Activated T-helper 2 cell treated with anti-CD3 and anti-CD28 coated beads, Interferon-gamma antibody, Interleukin-2, Interleukin-4, amounts not matched to agents 10 μg/mL and 5 μg/mL and 100 μg/mL, durations not matched to agents 14 hours and 24 hours and 36 hours (primary cell): Measurements from ENCODE around the gene ATP8A1. TPM values are rescaled to one million over a fixed set of nuclear protein-coding genes. Genes with fewer than 3 reads are reported as not detected.
"Not testable (repeated sequence)": the region's sequence is repeated elsewhere in the genome, so short reads cannot be mapped to it uniquely, and the experiment has no call there.

Experiments
- DNase-seq: peaks from one replicate; pipeline ENCODE4 v3.0.0; 2021; ENCODE audit warnings: low spot score
- H3K27ac Mint-ChIP-seq: one replicate; pipeline ENCODE4 v1.8.0; 2021; ENCODE audit warnings: mixed read lengths
- H3K27me3 Mint-ChIP-seq: one replicate; pipeline ENCODE4 v1.8.0; 2021; ENCODE audit warnings: low read depth, mixed read lengths
- H3K36me3 Mint-ChIP-seq: one replicate; pipeline ENCODE4 v1.8.0; 2021; ENCODE audit warnings: low read depth, mixed read lengths
- H3K4me1 Mint-ChIP-seq: one replicate; pipeline ENCODE4 v1.8.0; 2021; ENCODE audit warnings: low read depth, mixed read lengths
- H3K4me3 Mint-ChIP-seq: one replicate; pipeline ENCODE4 v1.8.0; 2021; ENCODE audit warnings: low read depth, mild to moderate bottlenecking, moderate library complexity, mixed read lengths
- H3K9me3 Mint-ChIP-seq: one replicate; pipeline ENCODE4 v1.8.0; 2021; ENCODE audit warnings: mixed read lengths
- intact Hi-C: fragments of 100-400 bp; cut with micrococcal nuclease; formaldehyde crosslinking; loops from one replicate; pipeline ENCODE4 v1.15.1; 2023
- total RNA-seq: library from RNA; stranded (reverse); gene quantifications from 2 replicates; pipeline ENCODE4 v1.2.3, GENCODE V29; 2022

ATP8A1 gene
- 14.6 and 19.7 TPM in 2 replicates for total RNA-seq

- Mint-ChIP-seq H3K36me3 (peaks cover 23% of the 10 kb centered on the region), H3K4me3 (peak within 1 kb of the TSS; percentile 93), H3K27ac (peak within 1 kb of the TSS; percentile 95), H3K27me3 (peaks cover 4% of the 10 kb centered on the region), H3K4me1 (peaks cover 43% of the 10 kb centered on the region), H3K9me3 (peaks cover 11% of the 10 kb centered on the region)
- DNase-seq: peak; percentile 88
- intact Hi-C loops: loop anchor here (1.0 to 5.0 kb wide), 3 partner anchors 15 to 260 kb away; partner anchors contain the start of gene SHISA3
Measured at GRCh38 chr4:42656944-42657792, at the start of gene ATP8A1. ATP8A1 (minus strand) TSS chr4:42657105; CDS start chr4:42656873, 232 bp downstream.

- intact Hi-C loops: no loop called here
- H3K4me1 Mint-ChIP-seq: no peaks in the 10 kb centered on the region
- no peak for DNase-seq
- H3K36me3 Mint-ChIP-seq: no peaks in the 10 kb centered on the region
- peaks cover 5% of the 10 kb centered on the region for H3K27me3 Mint-ChIP-seq
- no peaks in the 10 kb centered on the region for H3K9me3 Mint-ChIP-seq
- no peak overlapping the region for H3K4me3 Mint-ChIP-seq
- no peak overlapping the region for H3K27ac Mint-ChIP-seq
Measured at GRCh38 chr4:42706086-42706485, 49.2 kb upstream of the ATP8A1 start.

- DNase-seq: no peak
- H3K27ac Mint-ChIP-seq: no peak overlapping the region
- H3K36me3 Mint-ChIP-seq: no peaks in the 10 kb centered on the region
- H3K9me3 Mint-ChIP-seq: no peaks in the 10 kb centered on the region
- H3K4me1 Mint-ChIP-seq: no peaks in the 10 kb centered on the region
- intact Hi-C loops: no loop called here
- H3K4me3 Mint-ChIP-seq: no peak overlapping the region
- no peaks in the 10 kb centered on the region for H3K27me3 Mint-ChIP-seq
Measured at GRCh38 chr4:42703813-42704212, 46.9 kb upstream of the ATP8A1 start.

GRCh38 chr4:42702895-42703294 is 46.0 kb upstream of the ATP8A1 start:
- intact Hi-C loops: no loop called here
- Mint-ChIP-seq H3K9me3 (peaks cover 1% of the 10 kb centered on the region), H3K27ac (no peak overlapping the region), H3K27me3 (no peaks in the 10 kb centered on the region), H3K4me3 (no peak overlapping the region), H3K36me3 (no peaks in the 10 kb centered on the region), H3K4me1 (no peaks in the 10 kb centered on the region)
- DNase-seq: no peak

DNA sequence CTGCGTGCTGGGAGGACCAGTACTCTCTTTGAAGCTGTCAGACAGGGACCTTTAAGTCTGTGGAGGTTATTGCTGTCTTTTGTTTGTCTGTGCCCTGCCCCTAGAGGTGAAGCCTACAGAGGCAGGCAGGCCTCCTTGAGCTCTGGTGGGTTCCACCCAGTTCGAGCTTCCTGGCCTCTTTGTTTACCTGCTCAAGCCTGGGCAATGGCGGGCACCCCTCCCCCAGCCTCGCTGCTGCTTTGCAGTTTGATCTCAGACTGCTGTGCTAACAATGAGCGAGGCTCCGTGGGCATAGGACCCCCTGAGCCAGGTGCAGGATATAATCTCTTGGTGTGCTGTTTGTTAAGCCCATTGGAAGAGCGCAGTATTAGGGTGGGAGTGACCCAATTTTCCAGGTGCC is 44.9 kb upstream of the ATP8A1 start:
- H3K4me1 Mint-ChIP-seq, H3K27ac Mint-ChIP-seq, intact Hi-C loops, DNase-seq, H3K4me3 Mint-ChIP-seq, H3K36me3 Mint-ChIP-seq, H3K9me3 Mint-ChIP-seq, H3K27me3 Mint-ChIP-seq: not testable (repeated sequence)

DNA sequence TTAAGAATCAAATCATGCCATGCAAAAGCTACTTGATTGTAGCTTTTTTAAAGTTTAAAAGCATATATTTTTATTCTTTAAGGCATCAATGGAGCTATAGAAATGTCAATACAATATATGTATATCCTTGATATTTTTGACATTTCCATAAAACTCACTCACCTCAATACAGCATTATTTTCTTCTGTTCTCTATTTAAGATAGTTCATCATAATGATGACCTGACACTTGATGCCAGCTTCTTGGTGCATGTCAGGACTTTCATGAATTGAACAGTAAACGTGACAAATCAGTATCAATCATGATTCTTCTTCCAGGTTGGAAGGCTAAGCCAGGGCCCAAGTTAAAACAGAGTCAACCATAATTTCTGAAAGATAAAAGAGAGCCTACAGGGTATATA is 33.6 kb upstream of the ATP8A1 start:
- H3K4me3 Mint-ChIP-seq: no peak overlapping the region
- H3K27me3 Mint-ChIP-seq: peaks cover 5% of the 10 kb centered on the region
- no peaks in the 10 kb centered on the region for H3K4me1 Mint-ChIP-seq
- no peaks in the 10 kb centered on the region for H3K36me3 Mint-ChIP-seq
- no peak for DNase-seq
- intact Hi-C loops: no loop called here
- H3K27ac Mint-ChIP-seq: no peak overlapping the region
- H3K9me3 Mint-ChIP-seq: no peaks in the 10 kb centered on the region

DNA sequence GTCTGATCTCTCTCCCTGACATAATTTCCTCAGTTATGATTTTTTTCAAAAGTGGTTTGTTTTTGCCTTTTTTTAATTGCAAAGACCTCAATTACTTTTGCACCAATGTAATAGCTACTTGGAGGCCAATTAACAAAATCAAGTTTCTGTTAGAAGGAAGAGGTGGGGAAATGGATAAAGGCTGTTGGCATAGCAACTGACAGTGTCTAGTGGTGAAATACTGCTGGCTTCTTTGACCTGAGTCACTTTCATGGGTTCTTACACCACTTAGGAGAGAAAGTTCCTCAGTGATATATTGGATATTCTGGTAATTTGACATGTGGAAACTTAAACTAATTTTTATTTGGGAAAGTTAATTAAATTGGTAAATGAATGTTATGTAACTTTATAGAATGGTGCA is 26.5 kb upstream of the ATP8A1 start:
- Mint-ChIP-seq H3K36me3 (no peaks in the 10 kb centered on the region), H3K9me3 (peaks cover 3% of the 10 kb centered on the region)

GRCh38 chr4:42678512-42678911 is 21.6 kb upstream of the ATP8A1 start:
- H3K36me3 Mint-ChIP-seq: no peaks in the 10 kb centered on the region
- H3K4me1 Mint-ChIP-seq: peaks cover 3% of the 10 kb centered on the region
- DNase-seq: no peak
- H3K27ac Mint-ChIP-seq: no peak overlapping the region
- H3K27me3 Mint-ChIP-seq: no peaks in the 10 kb centered on the region
- intact Hi-C loops: no loop called here
- peaks cover 3% of the 10 kb centered on the region for H3K9me3 Mint-ChIP-seq
- no peak overlapping the region for H3K4me3 Mint-ChIP-seq

More for the DNA sequence above, 26.5 kb upstream of the ATP8A1 start:
- peaks cover 2% of the 10 kb centered on the region for H3K4me1 Mint-ChIP-seq
- intact Hi-C loops: no loop called here
- no peak for DNase-seq
- H3K27ac Mint-ChIP-seq: no peak overlapping the region
- H3K4me3 Mint-ChIP-seq: no peak overlapping the region
- peaks cover 12% of the 10 kb centered on the region for H3K27me3 Mint-ChIP-seq

GRCh38 chr4:42676066-42676951 is 19.4 kb upstream of the ATP8A1 start:
- DNase-seq: no peak
- Mint-ChIP-seq H3K27me3 (no peaks in the 10 kb centered on the region), H3K27ac (no peak overlapping the region), H3K9me3 (peaks cover 6% of the 10 kb centered on the region), H3K36me3 (peaks cover 3% of the 10 kb centered on the region), H3K4me3 (no peak overlapping the region), H3K4me1 (peaks cover 22% of the 10 kb centered on the region)
- intact Hi-C loops: no loop called here

DNA sequence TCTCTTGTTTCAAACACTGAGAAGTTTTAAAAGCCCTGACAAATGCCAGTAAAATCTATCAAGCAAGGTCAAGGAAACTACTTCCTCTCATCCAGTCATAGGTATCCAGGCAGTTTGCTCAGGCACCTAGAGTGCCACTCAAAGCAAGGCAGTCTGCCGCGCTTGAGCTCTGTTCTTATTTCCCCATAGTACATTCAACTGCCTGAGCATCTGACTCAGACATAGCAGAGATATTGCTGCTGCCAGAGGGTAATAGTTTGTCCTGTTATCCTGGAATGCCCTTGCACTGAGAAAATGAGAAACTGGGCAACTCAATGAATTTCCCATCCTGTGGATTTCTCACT is 16.1 kb upstream of the ATP8A1 start:
- Mint-ChIP-seq H3K9me3 (peaks cover 7% of the 10 kb centered on the region), H3K4me1 (peaks cover 30% of the 10 kb centered on the region), H3K36me3 (peaks cover 4% of the 10 kb centered on the region), H3K27me3 (no peaks in the 10 kb centered on the region), H3K27ac (peak overlapping the region; percentile 69), H3K4me3 (no peak overlapping the region)
- DNase-seq: no peak
- intact Hi-C loops: loop anchor here (5.0 kb wide), 1 partner anchor 46 kb away; no protein-coding TSS in a partner anchor

GRCh38 chr4:42672359-42673081 is 15.6 kb upstream of the ATP8A1 start:
- H3K27me3 Mint-ChIP-seq: no peaks in the 10 kb centered on the region
- peaks cover 29% of the 10 kb centered on the region for H3K4me1 Mint-ChIP-seq
- H3K9me3 Mint-ChIP-seq: peaks cover 7% of the 10 kb centered on the region
- intact Hi-C loops: loop anchor here (1.0 to 5.0 kb wide), 3 partner anchors 15 to 92 kb away; partner anchors contain the start of gene ATP8A1
- H3K4me3 Mint-ChIP-seq: no peak overlapping the region
- peaks cover 4% of the 10 kb centered on the region for H3K36me3 Mint-ChIP-seq
- DNase-seq: no peak
- peak overlapping the region; percentile 87 for H3K27ac Mint-ChIP-seq

DNA sequence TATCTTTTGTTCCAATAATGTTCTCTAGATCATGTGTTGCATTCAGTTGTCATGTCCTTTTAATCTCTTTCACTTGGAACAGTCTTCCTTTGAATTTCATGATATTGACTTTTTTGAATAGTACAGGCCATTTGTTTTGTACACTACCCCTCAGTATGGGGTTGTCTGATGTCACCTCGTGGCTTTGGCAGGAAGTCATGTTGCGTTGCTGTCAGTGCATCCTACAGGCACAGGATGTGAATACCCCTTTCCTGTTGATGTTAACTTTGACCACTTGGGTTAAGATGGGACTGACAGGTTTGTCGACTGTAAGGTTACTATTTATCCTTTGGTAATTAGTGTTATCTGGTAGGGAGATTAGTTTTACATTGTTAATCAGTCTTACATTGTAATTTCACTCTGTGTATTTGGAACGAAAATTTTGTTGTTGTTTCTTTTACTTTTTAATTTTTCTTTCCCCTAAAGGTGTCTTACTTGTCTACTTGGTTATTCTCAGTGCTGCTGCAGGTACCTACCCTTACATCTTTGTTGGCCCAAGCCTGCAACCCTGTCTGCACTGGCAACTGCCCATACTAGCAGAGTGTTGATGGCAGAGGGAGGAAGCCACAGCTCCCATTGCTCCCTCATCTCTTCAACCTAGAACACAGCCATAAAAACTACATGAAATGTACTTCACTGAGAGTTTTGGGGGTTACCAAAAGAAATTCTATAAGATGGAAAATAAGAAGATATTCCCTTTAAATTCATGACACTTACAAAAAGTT is 14.7 kb upstream of the ATP8A1 start:
- Mint-ChIP-seq H3K4me3 (peak overlapping the region; percentile 67), H3K36me3 (peaks cover 4% of the 10 kb centered on the region), H3K27ac (peak overlapping the region; percentile 87), H3K27me3 (no peaks in the 10 kb centered on the region), H3K9me3 (peaks cover 7% of the 10 kb centered on the region), H3K4me1 (peaks cover 32% of the 10 kb centered on the region)
- intact Hi-C loops: loop anchor here (1.0 to 5.0 kb wide), 3 partner anchors 14 to 91 kb away; partner anchors contain the start of gene ATP8A1
- DNase-seq: no peak
